ENCODE measurements around the gene TMED1. TPM values are rescaled to one million over a fixed set of nuclear protein-coding genes. Genes with fewer than 3 reads are reported as not detected.

TMED1 gene
- polyA plus RNA-seq, 1 donor (not counting 4 experiments of a cell fraction or from before 2014, with no cell fraction given) = 18.2 TPM

GRCh38 chr19:10846500-10847202, 10.6 kb upstream of the TMED1 start:
- Histone ChIP-seq H2AFZ (ENCODE audit: control insufficient read depth, low read length) (no peak overlapping the region), H3K4me3 (ENCODE audit: control insufficient read depth in 2 of 3, extremely low read depth in 1 of 3, insufficient read depth in 2 of 3, low read depth in 1 of 3, low read length in 3 of 3) (no peak overlapping the region), H3K4me2 (ENCODE audit: control insufficient read depth, extremely low read depth, insufficient read depth, low read depth, low read length) (no peak overlapping the region), H3K27ac (ENCODE audit: control insufficient read depth, insufficient read depth, low read length) (no peak overlapping the region), H3K9me3 (ENCODE audit: control insufficient read depth, low read depth, low read length) (no peaks in the 10 kb centered on the region), H3K27me3 (ENCODE audit: control insufficient read depth, extremely low read depth, insufficient read depth, low read length) (no peaks in the 10 kb centered on the region), H3K79me2 (ENCODE audit: control insufficient read depth, insufficient read depth, low read length) (no peaks in the 10 kb centered on the region), H3K9me1 (ENCODE audit: control insufficient read depth, extremely low read depth, insufficient read depth, low read length) (no peaks in the 10 kb centered on the region), H3K9ac (ENCODE audit: control insufficient read depth, extremely low read depth, insufficient read depth, low read length) (no peak overlapping the region), H4K20me1 (ENCODE audit: control insufficient read depth, extremely low read depth, insufficient read depth, low read length) (no peaks in the 10 kb centered on the region), H3K36me3 (ENCODE audit: control insufficient read depth in 2 of 2, extremely low read depth in 1 of 2, insufficient read depth in 2 of 2, low read length in 2 of 2) (no peaks in the 10 kb centered on the region), H3K4me1 (ENCODE audit: control insufficient read depth, extremely low read depth, insufficient read depth, low read length) (no peaks in the 10 kb centered on the region)
- no peak for TF ChIP-seq EZH2 (IDR thresholded peaks at IDR 0.05; ENCODE audit: low read length)
- TF ChIP-seq, protein P1, sequence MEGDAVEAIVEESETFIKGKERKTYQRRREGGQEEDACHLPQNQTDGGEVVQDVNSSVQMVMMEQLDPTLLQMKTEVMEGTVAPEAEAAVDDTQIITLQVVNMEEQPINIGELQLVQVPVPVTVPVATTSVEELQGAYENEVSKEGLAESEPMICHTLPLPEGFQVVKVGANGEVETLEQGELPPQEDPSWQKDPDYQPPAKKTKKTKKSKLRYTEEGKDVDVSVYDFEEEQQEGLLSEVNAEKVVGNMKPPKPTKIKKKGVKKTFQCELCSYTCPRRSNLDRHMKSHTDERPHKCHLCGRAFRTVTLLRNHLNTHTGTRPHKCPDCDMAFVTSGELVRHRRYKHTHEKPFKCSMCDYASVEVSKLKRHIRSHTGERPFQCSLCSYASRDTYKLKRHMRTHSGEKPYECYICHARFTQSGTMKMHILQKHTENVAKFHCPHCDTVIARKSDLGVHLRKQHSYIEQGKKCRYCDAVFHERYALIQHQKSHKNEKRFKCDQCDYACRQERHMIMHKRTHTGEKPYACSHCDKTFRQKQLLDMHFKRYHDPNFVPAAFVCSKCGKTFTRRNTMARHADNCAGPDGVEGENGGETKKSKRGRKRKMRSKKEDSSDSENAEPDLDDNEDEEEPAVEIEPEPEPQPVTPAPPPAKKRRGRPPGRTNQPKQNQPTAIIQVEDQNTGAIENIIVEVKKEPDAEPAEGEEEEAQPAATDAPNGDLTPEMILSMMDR (optimal IDR thresholded peaks at IDR 0.05 in 1 of 3, IDR thresholded peaks at IDR 0.05 in 1 of 3, conservative IDR thresholded peaks at IDR 0.05 in 1 of 3; ENCODE audit: extremely low read depth in 1 of 3, insufficient read depth in 2 of 3, low read length in 3 of 3) = no peak
- no peak for FAIRE-seq
- DNase-seq (ENCODE audit: low read depth, low spot score) = no peak
- dilution Hi-C loops (cut with MboI; ENCODE audit: extremely low pct_ligation_motif_present, low sequenced_read_pairs) = no loop called here

- no peak overlapping the region for H3K9ac ChIP-seq (ENCODE audit: control insufficient read depth, extremely low read depth, insufficient read depth, low read length)
- H4K20me1 ChIP-seq (ENCODE audit: control insufficient read depth, extremely low read depth, insufficient read depth, low read length) = no peaks in the 10 kb centered on the region
- no peak overlapping the region for H3K4me3 ChIP-seq (ENCODE audit: control insufficient read depth in 2 of 3, extremely low read depth in 1 of 3, insufficient read depth in 2 of 3, low read depth in 1 of 3, low read length in 3 of 3)
- FAIRE-seq (no peak), DNase-seq (ENCODE audit: low read depth, low spot score) (no peak)
- no peaks in the 10 kb centered on the region for H3K9me3 ChIP-seq (ENCODE audit: control insufficient read depth, low read depth, low read length)
- H2AFZ ChIP-seq (ENCODE audit: control insufficient read depth, low read length) = no peak overlapping the region
- dilution Hi-C loops (cut with MboI; ENCODE audit: extremely low pct_ligation_motif_present, low sequenced_read_pairs) = no loop called here
- TF ChIP-seq, protein P1 (optimal IDR thresholded peaks at IDR 0.05 in 1 of 3, IDR thresholded peaks at IDR 0.05 in 1 of 3, conservative IDR thresholded peaks at IDR 0.05 in 1 of 3; ENCODE audit: extremely low read depth in 1 of 3, insufficient read depth in 2 of 3, low read length in 3 of 3) = no peak
- TF ChIP-seq EZH2 (IDR thresholded peaks at IDR 0.05; ENCODE audit: low read length) = no peak
- no peaks in the 10 kb centered on the region for H3K27me3 ChIP-seq (ENCODE audit: control insufficient read depth, extremely low read depth, insufficient read depth, low read length)
- H3K9me1 ChIP-seq (ENCODE audit: control insufficient read depth, extremely low read depth, insufficient read depth, low read length) = no peaks in the 10 kb centered on the region
- no peaks in the 10 kb centered on the region for H3K4me1 ChIP-seq (ENCODE audit: control insufficient read depth, extremely low read depth, insufficient read depth, low read length)
- H3K4me2 ChIP-seq (ENCODE audit: control insufficient read depth, extremely low read depth, insufficient read depth, low read depth, low read length) = no peak overlapping the region
- H3K36me3 ChIP-seq (ENCODE audit: control insufficient read depth in 2 of 2, extremely low read depth in 1 of 2, insufficient read depth in 2 of 2, low read length in 2 of 2) = no peaks in the 10 kb centered on the region
- H3K79me2 ChIP-seq (ENCODE audit: control insufficient read depth, insufficient read depth, low read length) = no peaks in the 10 kb centered on the region
- no peak overlapping the region for H3K27ac ChIP-seq (ENCODE audit: control insufficient read depth, insufficient read depth, low read length)
Observed at GRCh38 chr19:10842788-10843187, 6.8 kb upstream of the TMED1 start.
